Neutrophil (primary cell): Measurements from ENCODE around the gene KCTD1.

Experiments
- H3K27ac ChIP-seq: fragments of 200-600 bp; sonication (generic); 2 replicates; pipeline ENCODE4 v1.5.1; 2016; ENCODE audit warnings: mild to moderate bottlenecking, moderate library complexity
- H3K27me3 ChIP-seq: fragments of 200-600 bp; sonication (generic); 2 replicates; pipeline ENCODE4 v1.6.0; 2016; ENCODE audit warnings: mild to moderate bottlenecking
- H3K36me3 ChIP-seq: fragments of 200-600 bp; sonication (generic); 2 replicates; pipeline ENCODE4 v1.5.1; 2017
- H3K4me1 ChIP-seq, 2 experiments: fragments of 200-600 bp in 1 of 2; sonication (generic) in 1 of 2; 1 replicate in 1 of 2; 2 replicates in 1 of 2; pipeline versions ENCODE4 v1.5.1 to v1.6.1; 2013 to 2016; ENCODE audit warnings: low read depth in 1 of 2, low read length in 1 of 2, mild to moderate bottlenecking in 1 of 2, moderate library complexity in 1 of 2; ENCODE audit not compliant: control insufficient read depth in 1 of 2, insufficient read depth in 1 of 2
- H3K4me3 ChIP-seq, 2 experiments: fragments of 200-600 bp in 1 of 2; sonication (generic) in 1 of 2; 1 replicate in 1 of 2; 2 replicates in 1 of 2; pipeline ENCODE4 v1.5.1; 2013 to 2016; ENCODE audit warnings: low read depth in 1 of 2, low read length in 1 of 2, mild to moderate bottlenecking in 1 of 2, moderate library complexity in 1 of 2
- H3K9me3 ChIP-seq: fragments of 200-600 bp; sonication (generic); 2 replicates; pipeline ENCODE4 v1.5.1; 2016
- CTCF ChIP-seq: fragments of 200-600 bp; sonication (generic); IDR thresholded peaks from 2 replicates; pipeline ENCODE4 v1.5.1; 2016; ENCODE audit warnings: antibody characterized with exemption

Gene KCTD1

DNA sequence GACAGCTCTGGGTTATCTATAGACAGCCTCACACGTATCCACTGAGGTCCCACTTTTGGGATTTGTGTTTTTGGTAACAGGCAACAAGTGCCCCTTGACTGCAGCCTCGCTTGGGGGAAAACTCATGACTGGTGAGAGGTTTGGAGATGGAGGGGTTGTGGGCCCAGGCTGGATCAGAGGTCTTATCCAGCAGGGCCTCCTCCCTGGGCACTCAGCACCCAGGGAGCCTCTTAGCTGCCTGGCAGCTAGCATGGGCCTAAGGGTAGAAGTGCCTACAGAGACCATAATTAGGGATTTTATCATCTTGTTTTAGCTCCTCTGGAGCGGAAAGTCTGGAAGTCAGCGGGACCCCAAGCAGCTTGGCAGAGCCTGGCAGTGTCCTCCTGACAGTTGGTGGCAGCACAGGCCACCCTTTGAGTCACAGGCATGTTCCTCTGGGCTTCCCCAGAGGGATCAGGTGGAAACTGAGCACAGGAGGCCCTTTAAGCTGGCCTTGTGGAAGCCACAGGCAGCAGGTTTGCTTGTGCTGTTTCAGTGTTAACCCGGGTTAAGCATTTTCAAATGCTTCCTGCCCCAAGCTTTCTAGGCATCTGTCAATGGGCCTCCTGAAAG, 143.1 kb downstream of the KCTD1 start:
- no peak for TF ChIP-seq CTCF
- H3K4me3 ChIP-seq = no peak overlapping the region
- no peaks in the 10 kb centered on the region for H3K4me1 ChIP-seq
- H3K27ac ChIP-seq = no peak overlapping the region
- no peaks in the 10 kb centered on the region for H3K9me3 ChIP-seq
- no peaks in the 10 kb centered on the region for H3K36me3 ChIP-seq
- no peaks in the 10 kb centered on the region for H3K27me3 ChIP-seq
